ENCODE data around the gene VHLL.

DNA sequence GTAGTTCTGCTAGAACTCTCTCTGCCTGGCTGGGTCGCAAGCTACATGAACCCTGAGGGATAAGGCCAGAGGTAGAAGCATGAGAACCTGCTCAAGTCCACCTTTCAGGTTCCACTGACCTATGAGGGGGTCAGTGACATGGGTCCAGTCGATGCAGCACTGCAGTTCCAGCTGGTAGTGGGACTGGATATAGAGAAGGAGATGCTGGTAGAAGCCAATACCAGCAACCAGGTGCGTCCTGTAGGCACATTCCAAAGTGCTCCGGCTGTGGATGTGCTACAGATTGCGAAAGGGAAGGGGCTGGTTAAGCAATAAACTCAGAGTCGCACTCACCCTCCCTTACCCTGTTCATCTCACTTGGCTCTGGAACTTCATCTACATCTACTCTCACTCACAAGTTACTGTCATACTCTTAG lies 22.1 kb downstream of the VHLL start:
- TF ChIP-seq, protein P1, sequence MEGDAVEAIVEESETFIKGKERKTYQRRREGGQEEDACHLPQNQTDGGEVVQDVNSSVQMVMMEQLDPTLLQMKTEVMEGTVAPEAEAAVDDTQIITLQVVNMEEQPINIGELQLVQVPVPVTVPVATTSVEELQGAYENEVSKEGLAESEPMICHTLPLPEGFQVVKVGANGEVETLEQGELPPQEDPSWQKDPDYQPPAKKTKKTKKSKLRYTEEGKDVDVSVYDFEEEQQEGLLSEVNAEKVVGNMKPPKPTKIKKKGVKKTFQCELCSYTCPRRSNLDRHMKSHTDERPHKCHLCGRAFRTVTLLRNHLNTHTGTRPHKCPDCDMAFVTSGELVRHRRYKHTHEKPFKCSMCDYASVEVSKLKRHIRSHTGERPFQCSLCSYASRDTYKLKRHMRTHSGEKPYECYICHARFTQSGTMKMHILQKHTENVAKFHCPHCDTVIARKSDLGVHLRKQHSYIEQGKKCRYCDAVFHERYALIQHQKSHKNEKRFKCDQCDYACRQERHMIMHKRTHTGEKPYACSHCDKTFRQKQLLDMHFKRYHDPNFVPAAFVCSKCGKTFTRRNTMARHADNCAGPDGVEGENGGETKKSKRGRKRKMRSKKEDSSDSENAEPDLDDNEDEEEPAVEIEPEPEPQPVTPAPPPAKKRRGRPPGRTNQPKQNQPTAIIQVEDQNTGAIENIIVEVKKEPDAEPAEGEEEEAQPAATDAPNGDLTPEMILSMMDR (IDR thresholded peaks at IDR 0.05; ENCODE audit: insufficient read depth, low read length, poor library complexity, severe bottlenecking), result no peak
- no peak for TF ChIP-seq EZH2phosphoT487 (conservative IDR thresholded peaks at IDR 0.05; ENCODE audit: low read length)

Data from SU-DHL-6 (cell line).